HG03064 (cell line): ENCODE data around the gene HMCN2.

Experiments used
- ATAC-seq: cut with Tn5 transposase; IDR thresholded peaks from one replicate; pipeline ENCODE4 v1.9.1; 2021; ENCODE audit warnings: low read depth; ENCODE audit not compliant: unreplicated experiment

Gene HMCN2

DNA sequence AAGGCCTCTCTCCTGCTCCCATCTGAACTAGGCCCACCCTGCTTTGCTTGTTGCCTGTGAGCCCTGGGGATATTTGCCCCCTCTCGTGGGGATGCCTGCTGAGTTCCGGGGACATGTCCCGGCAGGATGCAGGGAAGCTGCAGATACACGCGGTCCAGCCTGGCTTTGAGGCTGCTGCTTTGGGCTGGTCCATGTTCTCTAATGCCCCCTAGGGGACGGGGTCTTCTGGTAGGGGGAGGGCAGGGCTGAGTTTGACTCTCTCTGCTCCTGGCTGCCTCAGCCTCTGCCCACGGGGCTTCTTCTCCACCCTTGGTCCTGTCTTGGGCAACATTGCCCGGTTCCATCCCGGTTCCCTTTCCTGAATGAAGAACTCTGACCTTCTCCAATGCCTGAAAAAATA is 94.3 kb downstream of the HMCN2 start:
- ATAC-seq: no peak

DNA sequence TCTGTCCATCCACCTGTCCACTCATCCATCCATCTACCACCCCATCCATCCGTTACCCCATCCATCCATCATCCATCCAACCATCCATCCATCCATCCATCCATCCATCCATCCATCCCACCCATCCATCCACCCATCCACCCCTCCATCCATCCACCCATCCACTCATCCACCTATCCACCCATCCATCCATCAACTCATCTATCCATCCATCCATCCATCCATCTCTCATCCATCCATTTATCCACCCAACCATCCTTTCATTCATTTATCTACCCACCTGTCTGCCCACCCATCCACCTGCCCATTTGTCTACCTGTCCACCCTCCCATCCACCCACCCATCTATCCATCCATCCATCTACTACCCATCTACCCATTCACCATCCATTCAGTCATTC is 95.1 kb downstream of the HMCN2 start:
- no peak for ATAC-seq

DNA sequence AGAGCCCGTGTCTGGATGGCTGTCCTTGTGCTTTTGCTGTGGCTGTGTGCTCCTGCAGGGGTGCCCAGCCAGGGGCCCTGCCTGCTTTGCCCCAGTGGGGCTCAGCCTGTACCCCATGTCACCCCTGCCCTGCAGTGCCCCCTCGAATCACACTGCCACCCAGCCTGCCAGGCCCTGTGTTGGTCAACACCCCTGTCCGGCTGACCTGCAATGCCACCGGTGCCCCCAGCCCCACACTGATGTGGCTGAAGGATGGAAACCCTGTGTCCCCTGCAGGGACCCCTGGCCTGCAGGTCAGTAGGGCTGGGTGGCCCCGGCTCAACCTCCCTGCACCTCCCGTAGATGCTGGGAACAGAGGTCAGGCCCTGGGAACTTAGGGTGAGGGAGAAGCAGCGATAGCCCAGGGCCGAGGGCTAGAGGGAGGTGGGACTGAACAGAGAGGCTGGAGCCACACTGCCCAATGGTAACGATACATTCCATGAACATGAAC is 96.4 kb downstream of the HMCN2 start:
- no peak for ATAC-seq

GRCh38 chr9:130362691-130363090 is 97.1 kb downstream of the HMCN2 start:
- no peak for ATAC-seq

DNA sequence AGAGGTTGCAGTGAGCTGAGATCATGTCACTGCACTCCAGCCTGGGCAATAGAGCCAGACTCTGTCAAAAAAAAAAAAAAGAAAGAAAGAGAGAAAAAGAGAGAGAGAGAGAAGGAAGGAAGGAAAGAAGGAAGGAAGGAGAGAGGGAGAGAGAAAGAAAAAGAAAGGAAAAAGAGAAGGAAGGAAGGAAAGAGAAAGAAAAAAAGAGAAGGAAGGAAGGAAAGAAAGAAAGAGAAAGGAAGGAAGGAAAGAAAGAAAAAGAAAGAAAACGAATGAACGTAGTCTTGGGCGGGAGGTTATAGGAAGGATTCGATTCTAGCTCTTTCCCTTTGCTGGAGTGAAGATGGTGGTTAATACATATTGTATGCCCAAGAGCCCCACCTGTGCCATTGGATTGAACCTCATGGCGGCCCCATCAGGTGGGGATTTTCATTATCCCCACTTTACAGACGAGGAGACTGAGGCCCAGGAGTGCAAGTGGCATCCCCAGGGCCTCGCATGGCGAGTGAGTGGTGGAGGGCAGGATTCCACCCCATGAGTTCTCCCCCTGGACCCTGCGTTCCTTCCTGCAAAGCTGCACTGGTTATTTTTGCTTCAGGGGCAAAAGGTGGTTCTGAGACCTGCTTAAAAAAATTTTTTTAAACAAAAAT is 98.3 kb downstream of the HMCN2 start:
- ATAC-seq: no peak

DNA sequence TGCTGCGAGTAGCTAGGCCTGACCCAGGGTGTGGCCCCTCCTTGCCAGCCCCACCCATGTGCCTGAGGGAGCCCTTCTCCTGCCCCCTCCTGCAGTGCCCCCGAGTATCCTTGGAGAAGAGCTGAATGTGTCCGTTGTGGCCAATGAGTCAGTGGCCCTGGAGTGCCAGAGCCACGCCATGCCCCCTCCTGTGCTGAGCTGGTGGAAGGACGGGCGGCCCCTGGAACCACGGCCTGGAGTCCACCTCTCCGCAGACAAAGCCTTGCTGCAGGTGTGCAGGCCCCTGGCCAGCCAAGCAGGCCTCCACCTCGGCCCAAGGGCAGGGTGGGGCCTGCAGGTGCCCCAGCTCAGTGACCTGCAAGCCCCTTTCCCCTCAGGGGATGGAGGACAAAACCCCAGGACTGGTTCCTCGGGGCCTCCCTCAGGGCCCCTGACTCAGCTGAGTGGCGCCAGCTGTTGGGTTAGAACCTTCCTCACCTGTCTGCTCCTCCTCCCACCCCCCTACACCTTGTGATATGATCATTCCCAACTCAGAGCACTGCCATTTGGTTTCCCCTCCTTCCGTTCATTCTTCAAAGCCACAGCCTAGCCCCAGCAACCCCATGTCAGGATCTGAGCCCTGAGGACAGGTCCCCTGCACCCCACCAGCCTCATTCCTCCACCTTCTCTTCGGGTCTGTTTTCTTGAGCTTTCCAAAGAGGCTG is 99.2 kb downstream of the HMCN2 start:
- ATAC-seq: no peak

GRCh38 chr9:130365323-130365721 is 99.8 kb downstream of the HMCN2 start:
- no peak for ATAC-seq

DNA sequence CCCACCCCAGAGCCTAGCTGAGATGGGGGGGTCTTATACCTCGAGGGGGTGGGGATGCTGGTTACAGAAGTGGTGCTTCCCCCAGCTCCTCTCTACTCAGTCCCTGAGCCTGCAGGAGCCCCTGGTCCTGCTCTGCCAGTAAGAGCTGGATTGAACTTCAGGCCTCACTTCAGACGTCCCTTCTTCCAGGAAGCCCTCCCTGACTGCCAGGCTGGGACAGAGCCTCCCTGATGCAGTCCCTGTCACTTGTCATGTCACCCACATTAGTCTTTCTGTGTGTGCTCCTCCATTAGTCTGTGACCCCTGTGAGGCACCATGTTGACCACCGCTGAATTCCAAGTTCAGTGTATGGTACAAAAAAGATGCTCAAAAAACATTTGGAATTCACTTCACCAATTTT is 100.5 kb downstream of the HMCN2 start:
- no peak for ATAC-seq

DNA sequence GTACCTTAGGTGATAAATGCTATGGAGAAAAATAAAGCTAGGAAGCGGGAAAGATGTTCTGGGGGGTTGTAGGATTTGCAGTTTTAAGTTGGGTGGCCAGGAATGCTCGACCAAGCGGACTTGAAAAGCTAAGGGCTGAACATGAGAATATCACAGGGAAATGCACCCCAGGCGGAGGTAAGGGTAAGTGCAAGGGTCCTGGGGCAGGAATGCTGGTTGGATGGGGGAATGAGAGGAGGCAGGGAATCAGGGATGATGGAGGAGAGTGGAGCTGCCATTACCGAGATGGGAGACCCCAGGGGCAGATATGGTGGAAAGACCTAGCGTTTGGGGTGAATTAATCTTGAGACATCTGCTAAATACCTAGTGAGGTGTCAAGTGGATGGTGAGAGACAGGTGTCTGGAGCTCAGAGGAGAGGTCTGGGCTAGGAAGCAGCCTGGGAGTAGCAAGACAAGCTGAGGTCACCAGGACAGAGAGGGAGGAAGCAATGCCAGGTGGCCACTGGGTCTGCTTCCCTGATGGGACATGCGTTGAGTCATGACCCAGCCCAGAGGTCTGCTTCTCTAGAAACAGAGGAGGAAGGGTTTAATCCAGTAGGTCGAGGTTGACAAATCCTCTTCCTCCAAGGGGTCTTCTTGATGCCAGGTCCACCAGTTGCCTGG is 101.5 kb downstream of the HMCN2 start:
- no peak for ATAC-seq

GRCh38 chr9:130368631-130369103 is 103.1 kb downstream of the HMCN2 start:
- no peak for ATAC-seq

DNA sequence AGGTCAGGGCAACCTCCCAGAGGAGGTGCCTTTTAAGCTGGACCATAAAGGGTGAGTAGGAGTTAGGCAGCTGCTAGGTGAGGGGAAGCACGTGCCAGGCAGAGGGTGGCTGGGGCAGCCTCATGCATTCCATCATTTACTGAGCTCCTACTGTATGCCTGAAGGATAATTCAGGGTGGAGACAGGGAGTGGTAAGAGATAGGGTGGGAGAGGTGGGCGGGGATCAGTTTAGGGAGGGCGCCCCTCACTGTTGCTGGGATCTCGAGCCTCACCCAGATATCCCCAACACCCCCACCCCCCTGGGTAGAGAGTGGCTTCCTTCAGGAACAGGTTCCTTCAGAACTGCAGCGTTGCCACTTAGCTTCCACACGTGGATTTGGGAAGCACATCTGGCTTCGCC is 104.7 kb downstream of the HMCN2 start:
- no peak for ATAC-seq

DNA sequence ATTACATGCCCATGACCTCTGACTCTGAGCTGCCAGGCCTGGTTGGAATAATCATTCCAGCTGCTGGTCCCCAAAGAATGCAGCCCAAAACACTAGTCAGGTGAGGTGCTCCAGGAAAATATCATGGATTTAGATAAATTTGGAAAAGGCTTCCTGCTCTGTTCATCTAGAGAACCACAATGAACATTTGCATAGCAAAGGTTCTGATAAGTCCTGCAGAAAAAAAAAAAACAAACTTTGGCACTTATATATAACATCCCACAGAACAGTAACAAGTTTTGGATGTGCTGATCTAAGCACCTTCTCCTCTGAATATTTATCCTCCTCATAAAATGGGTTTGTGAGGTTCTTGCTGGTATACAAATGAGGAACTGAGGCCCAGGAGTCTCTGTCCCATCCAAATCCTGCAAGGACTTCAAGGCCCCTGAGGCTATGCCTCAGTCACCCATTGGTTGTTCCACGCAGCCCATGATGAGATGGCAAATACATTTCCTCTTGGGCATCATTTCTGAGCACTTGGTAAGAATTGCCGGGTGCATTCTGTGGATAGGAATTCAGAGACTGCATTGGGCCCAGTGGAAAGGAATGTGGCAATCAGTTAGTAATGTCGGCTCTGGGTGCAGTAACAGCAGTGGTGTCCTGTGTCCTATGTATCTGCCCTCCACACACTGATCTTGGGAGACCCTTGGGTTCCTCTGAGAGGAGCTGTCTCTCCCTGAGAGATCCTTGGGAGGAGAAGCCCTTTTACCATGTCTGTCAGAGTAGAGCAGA is 105.8 kb downstream of the HMCN2 start:
- no peak for ATAC-seq

GRCh38 chr9:130372057-130372456 is 106.5 kb downstream of the HMCN2 start:
- ATAC-seq: no peak

GRCh38 chr9:130373679-130374325 is 108.2 kb downstream of the HMCN2 start:
- no peak for ATAC-seq

DNA sequence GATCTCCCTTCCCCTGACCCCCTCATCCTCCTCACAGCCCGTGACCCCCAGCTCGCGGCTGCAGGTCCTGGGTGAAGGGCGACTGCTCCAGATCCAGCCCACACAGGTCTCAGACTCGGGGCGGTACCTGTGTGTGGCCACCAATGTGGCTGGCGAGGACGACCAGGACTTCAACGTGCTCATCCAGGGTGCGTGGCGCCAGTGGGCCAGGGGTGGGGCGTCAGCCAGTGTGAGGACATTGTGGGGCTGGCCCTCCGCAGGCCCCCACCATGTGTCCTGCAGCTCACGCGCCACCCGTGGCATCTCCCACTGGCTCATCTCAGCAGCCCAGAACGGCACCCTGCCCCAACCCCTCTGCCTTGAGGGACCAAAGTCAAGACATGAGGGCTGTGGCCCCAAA is 112.1 kb downstream of the HMCN2 start:
- ATAC-seq: no peak

DNA sequence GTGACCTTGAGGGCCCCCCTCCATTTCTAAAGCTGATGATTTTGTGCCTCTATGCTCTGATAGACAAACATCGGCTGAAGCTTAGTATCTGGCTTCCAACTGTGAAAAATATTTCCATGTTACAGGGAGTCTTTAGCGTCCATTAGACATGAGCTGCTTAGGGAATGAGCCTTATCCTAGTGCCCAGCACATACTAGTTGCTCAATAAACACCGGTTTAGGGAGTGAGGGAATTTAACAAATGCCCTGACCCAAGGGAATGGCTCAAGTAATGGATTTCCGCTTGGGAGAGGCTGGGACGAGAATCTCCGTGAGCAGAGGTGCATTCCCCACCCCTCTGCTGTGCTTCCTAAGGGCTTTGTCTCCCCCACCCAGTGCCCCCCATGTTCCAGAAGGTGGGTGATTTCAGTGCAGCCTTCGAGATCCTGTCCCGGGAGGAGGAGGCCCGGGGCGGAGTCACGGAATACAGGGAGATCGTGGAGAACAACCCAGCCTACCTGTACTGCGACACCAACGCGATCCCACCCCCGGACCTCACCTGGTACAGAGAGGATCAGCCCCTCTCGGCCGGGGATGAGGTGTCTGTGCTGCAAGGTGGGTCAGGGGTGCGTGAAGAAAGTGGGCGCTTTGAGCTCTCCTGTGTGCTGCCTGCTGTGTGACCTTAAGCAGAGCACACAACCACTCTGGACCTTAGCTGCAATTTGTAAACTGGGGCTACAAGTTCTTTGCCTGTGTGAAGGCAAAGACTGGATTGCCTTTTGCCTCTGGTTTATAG is 113.5 kb downstream of the HMCN2 start:
- no peak for ATAC-seq

DNA sequence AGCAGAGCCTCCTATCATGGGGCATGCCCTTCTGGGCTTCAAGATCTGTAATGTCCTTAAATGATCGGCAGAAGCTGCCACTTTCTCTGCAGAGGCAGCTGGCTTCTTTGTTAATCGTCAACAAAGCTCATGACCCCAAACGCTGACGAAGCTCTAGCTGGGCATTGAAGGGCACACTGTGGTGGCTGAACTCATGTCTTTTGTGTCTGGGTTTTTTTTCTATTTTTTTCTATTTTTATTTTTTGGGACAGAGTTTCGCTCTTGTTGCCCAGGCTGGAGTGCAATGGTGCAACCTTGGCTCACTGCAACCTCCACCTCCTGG is 114.0 kb downstream of the HMCN2 start:
- ATAC-seq: no peak

GRCh38 chr9:130380920-130381469 is 115.4 kb downstream of the HMCN2 start:
- ATAC-seq: no peak

DNA sequence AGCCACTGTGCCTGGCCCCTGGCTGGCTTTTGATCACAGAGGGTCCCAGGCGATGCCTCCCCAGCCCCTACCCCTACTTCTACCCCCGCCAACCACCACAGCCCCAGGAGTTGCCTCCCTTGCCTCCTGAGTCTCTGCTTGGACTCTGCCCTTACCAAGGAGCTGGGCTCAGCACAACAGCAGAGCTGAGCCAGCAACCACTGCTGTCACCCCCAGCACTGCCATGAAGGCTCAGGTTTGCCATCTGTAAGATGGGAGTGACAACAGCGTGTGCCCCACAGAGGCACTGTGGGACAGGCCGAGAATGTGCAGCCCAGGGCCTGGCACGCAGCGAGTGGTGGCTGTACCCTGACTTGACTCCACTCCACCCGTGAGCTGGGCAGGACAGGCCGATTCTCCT is 116.1 kb downstream of the HMCN2 start:
- no peak for ATAC-seq

GRCh38 chr9:130382096-130382495 is 116.5 kb downstream of the HMCN2 start:
- no peak for ATAC-seq
